HFF-Myc (cell line): ENCODE measurements around the gene TRABD2B.

ENCODE experiments used
- DNase-seq: peaks from one replicate; pipeline ENCODE4 v3.0.0-alpha.2; 2011; ENCODE audit warnings: low read depth; ENCODE audit errors: extremely low read depth
- H3K4me3 ChIP-seq: replicated peaks from 2 replicates; pipeline ENCODE4 v1.5.1; 2011; ENCODE audit warnings: low read depth, mild to moderate bottlenecking, control low read depth, low read length
- TF ChIP-seq, protein P1 (sequence below): IDR thresholded peaks from 2 replicates; pipeline ENCODE4 v1.5.1; 2012; ENCODE audit warnings: mild to moderate bottlenecking, low read depth, low read length, control low read depth; ENCODE audit errors: missing control alignments

Gene TRABD2B

GRCh38 chr1:47772281-47772680 lies 224.9 kb downstream of the TRABD2B start:
- TF ChIP-seq, protein P1, sequence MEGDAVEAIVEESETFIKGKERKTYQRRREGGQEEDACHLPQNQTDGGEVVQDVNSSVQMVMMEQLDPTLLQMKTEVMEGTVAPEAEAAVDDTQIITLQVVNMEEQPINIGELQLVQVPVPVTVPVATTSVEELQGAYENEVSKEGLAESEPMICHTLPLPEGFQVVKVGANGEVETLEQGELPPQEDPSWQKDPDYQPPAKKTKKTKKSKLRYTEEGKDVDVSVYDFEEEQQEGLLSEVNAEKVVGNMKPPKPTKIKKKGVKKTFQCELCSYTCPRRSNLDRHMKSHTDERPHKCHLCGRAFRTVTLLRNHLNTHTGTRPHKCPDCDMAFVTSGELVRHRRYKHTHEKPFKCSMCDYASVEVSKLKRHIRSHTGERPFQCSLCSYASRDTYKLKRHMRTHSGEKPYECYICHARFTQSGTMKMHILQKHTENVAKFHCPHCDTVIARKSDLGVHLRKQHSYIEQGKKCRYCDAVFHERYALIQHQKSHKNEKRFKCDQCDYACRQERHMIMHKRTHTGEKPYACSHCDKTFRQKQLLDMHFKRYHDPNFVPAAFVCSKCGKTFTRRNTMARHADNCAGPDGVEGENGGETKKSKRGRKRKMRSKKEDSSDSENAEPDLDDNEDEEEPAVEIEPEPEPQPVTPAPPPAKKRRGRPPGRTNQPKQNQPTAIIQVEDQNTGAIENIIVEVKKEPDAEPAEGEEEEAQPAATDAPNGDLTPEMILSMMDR = no peak
- H3K4me3 ChIP-seq = no peak overlapping the region
- no peak for DNase-seq

- no peak for DNase-seq
- TF ChIP-seq, protein P1 = no peak
- H3K4me3 ChIP-seq = no peak overlapping the region
Measured at GRCh38 chr1:47771751-47772150, 225.4 kb downstream of the TRABD2B start.

DNA sequence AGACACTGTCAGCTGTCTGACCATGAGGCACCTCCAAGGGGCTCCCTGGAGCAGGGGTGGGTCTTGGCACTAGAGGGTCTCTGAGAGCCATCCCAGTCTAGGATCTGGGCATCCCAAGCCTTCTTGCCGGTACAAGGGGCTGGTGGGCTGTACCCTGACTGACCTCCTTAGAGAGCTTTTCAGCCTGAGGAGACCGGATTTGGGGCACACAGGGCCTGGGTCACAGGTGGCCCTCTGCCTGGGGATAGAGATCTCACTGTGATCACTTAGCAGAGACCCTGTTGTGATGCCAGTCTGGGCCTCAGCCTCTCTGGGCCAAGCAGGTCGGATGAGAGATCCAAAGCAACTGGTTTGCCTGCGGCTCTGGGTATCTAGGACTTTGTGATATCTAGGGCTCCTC lies 227.2 kb downstream of the TRABD2B start:
- no peak overlapping the region for H3K4me3 ChIP-seq
- TF ChIP-seq, protein P1 = no peak
- no peak for DNase-seq

DNA sequence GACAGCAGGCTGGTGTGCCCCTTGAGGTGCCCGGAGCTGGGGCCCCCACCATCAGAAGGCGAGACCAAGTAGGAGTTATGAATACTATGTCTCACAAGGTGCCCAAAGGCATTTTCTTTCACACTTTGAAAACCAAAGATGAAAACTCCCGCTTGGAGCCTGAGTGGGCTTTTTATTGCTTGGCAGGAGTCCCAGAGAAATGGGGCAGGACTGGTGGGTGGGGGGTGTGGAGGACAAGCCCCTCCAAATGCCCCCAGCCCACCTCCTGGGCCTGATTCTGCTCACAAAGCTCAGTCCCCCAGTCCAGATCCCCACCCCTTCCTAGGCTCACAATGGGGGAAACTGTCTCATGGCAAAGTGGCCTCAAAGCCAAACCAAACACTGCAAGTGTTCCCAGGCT lies 227.9 kb downstream of the TRABD2B start:
- TF ChIP-seq, protein P1 = no peak
- no peak overlapping the region for H3K4me3 ChIP-seq
- no peak for DNase-seq

GRCh38 chr1:47767741-47768100 lies 229.5 kb downstream of the TRABD2B start:
- no peak for DNase-seq
- TF ChIP-seq, protein P1 = no peak
- H3K4me3 ChIP-seq = no peak overlapping the region

GRCh38 chr1:47766832-47767740 lies 230.1 kb downstream of the TRABD2B start:
- TF ChIP-seq, protein P1 = no peak
- H3K4me3 ChIP-seq = no peak overlapping the region
- no peak for DNase-seq
